Motor neuron (in vitro differentiated cells): ENCODE results near the gene RAD9A. TPM values are rescaled to one million over a fixed set of nuclear protein-coding genes. Genes with fewer than 3 reads are reported as not detected.

Experiments used
- ATAC-seq, 8 experiments: fragments of 200-7000 bp; cut with Tn5 transposase; replicated peaks in 6 of 8; 2 replicates each; pipeline ENCODE4 v1.8.0; 2021; ENCODE audit warnings: mild to moderate bottlenecking in 8 of 8, moderate library complexity in 8 of 8
- H3K27ac ChIP-seq, 2 donors: fragments of 250-450 bp; sonication (Bioruptor Pico); 2 replicates each; pipeline ENCODE4 v1.9.0; 2021; ENCODE audit warnings: antibody characterized with exemption in 2 of 2, mild to moderate bottlenecking in 2 of 2, moderate library complexity in 1 of 2
- H3K4me1 ChIP-seq, 2 donors: fragments of 250-450 bp; sonication (Bioruptor Pico); replicated peaks in 1 of 2; 2 replicates each; pipeline ENCODE4 v1.6.1; 2021; ENCODE audit warnings: antibody characterized with exemption in 2 of 2, mild to moderate bottlenecking in 2 of 2, moderate library complexity in 1 of 2
- H3K4me3 ChIP-seq, 5 donors: fragments of 250-450 bp; sonication (Bioruptor Pico); 2 replicates each; pipeline ENCODE4 v1.9.0; 2021; ENCODE audit warnings: antibody characterized with exemption in 5 of 5, mild to moderate bottlenecking in 5 of 5, moderate library complexity in 4 of 5
- WGBS, 10 experiments: fragments of 450-650 bp; shearing (Covaris generic); methylation state at CpG; one replicate each; pipeline ENCODE4 v1.0.0; 2022; 5-methylcytosine and 5-hydroxymethylcytosine counted together
- in situ Hi-C, 9 experiments: fragments of 400-800 bp; cut with MboI; loops; one replicate each; pipeline ENCODE4 v1.15.0; 2021; ENCODE audit warnings: low sequenced_read_pairs in 9 of 9, low pct_unique_long_range_greater_than_20kb in 2 of 9; ENCODE audit not compliant: unreplicated experiment in 9 of 9
- total RNA-seq, 8 experiments: library from RNA; unstranded; fragments of 300-600 nt; gene quantifications; 2 replicates each; pipeline versions ENCODE4 v1.2.3 to v1.2.4, GENCODE V29; 2022

Gene RAD9A
- total RNA-seq, 8 experiments from 2014 or later: 4.0 to 25.5 (median 16.2) TPM

- in situ Hi-C loops: no loop called here
- no peak overlapping the region for H3K4me3 ChIP-seq
- no peak overlapping the region for H3K27ac ChIP-seq
- 40 to 100% (median 100%) methylated on average over 1 to 12 of the region's 28 CpGs; no CpG with 5 or more reads in 5 of the 10 experiments for WGBS, 10 experiments
- no peak for ATAC-seq
- peaks cover 0 to 6% of the 10 kb centered on the region in 2 donors for H3K4me1 ChIP-seq
These were observed 50.1 kb downstream of the RAD9A start for GRCh38 chr11:67441731-67442351.

GRCh38 chr11:67442504-67443404 is 51.0 kb downstream of the RAD9A start:
- ATAC-seq: peak; percentile 15 to 61 (median 54)
- Histone ChIP-seq H3K4me1 (peaks cover 0 to 6% of the 10 kb centered on the region in 2 donors), H3K27ac (peak overlapping the region; percentile 72 to 80), H3K4me3 (peak overlapping the region; percentile 50 to 99 (median 91))
- in situ Hi-C loops: no loop called here
- 0 to 85% (median 0%) methylated on average over 1 to 4 of the region's 45 CpGs; no CpG with 5 or more reads in 5 of the 10 experiments for WGBS, 10 experiments

DNA sequence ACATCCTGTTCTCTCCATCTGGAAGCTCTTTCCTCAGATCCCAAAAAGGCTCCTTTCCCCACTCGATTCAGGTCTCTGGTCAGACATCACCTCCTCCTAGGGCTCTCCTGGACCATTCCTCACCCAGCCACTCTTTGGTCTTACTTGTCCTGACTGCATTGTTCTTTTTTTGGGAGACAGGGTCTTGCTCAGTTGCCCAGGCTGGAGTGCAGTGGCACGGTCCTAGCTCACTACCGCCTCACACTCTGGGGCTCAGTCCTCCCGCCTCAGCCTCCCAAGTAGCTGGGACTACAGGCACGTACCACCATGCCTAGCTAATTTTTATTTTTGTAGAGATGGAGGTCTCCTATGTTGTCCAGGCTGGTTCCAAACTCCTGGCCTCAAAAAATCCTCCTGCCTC is 53.7 kb downstream of the RAD9A start:
- 50 to 100% (median 66%) methylated on average over 1 to 4 of the region's 5 CpGs; no CpG with 5 or more reads in 4 of the 10 experiments for WGBS, 10 experiments

More for the DNA sequence above, 53.7 kb downstream of the RAD9A start:
- Histone ChIP-seq H3K4me1 (peaks cover 0 to 6% of the 10 kb centered on the region in 2 donors), H3K4me3 (no peak overlapping the region), H3K27ac (no peak overlapping the region)
- in situ Hi-C loops: no loop called here
- no peak for ATAC-seq

Other genes starting within 250 kb of the RAD9A start
- gene GRK2, start 125.5 kb upstream of the RAD9A start, total RNA-seq: 10 to 100 TPM; 13.8 to 40.5 (median 32.6) TPM
- 10 to 100 TPM; 14.5 to 43.1 (median 32.9) TPM for gene ANKRD13D, start 102.7 kb upstream of the RAD9A start, total RNA-seq
- gene SSH3, start 88.5 kb upstream of the RAD9A start, total RNA-seq: 10 to 100 TPM in 2 of 8 experiments, 1 to 10 TPM in 3, under 1 TPM in 3; 0.54 to 26.8 (median 1.5) TPM
- 100 to 1,000 TPM in 1 of 8 experiments, 10 to 100 TPM in 5, 1 to 10 TPM in 2; 5.6 to 167 (median 24.4) TPM for gene POLD4, start 38.4 kb upstream of the RAD9A start, total RNA-seq
- 1 to 10 TPM in 5 of 8 experiments, under 1 TPM in 3; 0.81 to 6.1 (median 1.7) TPM for gene CLCF1, start 18.4 kb upstream of the RAD9A start, total RNA-seq
- 100 to 1,000 TPM in 4 of 8 experiments, 10 to 100 TPM in 4; 60.9 to 162 (median 104) TPM for gene PPP1CA, start 9.9 kb downstream of the RAD9A start, total RNA-seq
- 1 to 10 TPM in 1 of 8 experiments, under 1 TPM in 7; 0.15 to 2.2 (median 0.64) TPM for gene TBC1D10C, start 12.1 kb downstream of the RAD9A start, total RNA-seq
- 1 to 10 TPM in 3 of 8 experiments, under 1 TPM in 5; 0.16 to 2.1 (median 0.67) TPM for gene CARNS1, start 23.7 kb downstream of the RAD9A start, total RNA-seq
- gene RPS6KB2, start 36.5 kb downstream of the RAD9A start, total RNA-seq: 10 to 100 TPM; 21.8 to 48.3 (median 30.6) TPM
- gene PTPRCAP, start 45.7 kb downstream of the RAD9A start, total RNA-seq: under 1 TPM in 2 of 8 experiments, not detected in 6; 0.17 to 0.22 TPM
- gene CORO1B, start 51.5 kb downstream of the RAD9A start, total RNA-seq: 10 to 100 TPM; 23.3 to 93.7 (median 37.5) TPM
- under 1 TPM in 5 of 8 experiments, not detected in 3; 0.11 to 0.90 (median 0.31) TPM for gene GPR152, start 60.7 kb downstream of the RAD9A start, total RNA-seq
- under 1 TPM in 7 of 8 experiments, not detected in 1; 0.16 to 0.62 (median 0.20) TPM for gene CABP4, start 63.4 kb downstream of the RAD9A start, total RNA-seq
- gene TMEM134, start 77.3 kb downstream of the RAD9A start, total RNA-seq: 10 to 100 TPM in 7 of 8 experiments, 1 to 10 TPM in 1; 9.9 to 30.6 (median 17.2) TPM
- 10 to 100 TPM; 48.1 to 72.2 (median 59.5) TPM for gene AIP, start 91.0 kb downstream of the RAD9A start, total RNA-seq
- gene PITPNM1, start 113.4 kb downstream of the RAD9A start, total RNA-seq: 10 to 100 TPM; 21.4 to 64.4 (median 35.9) TPM
- 10 to 100 TPM; 13.8 to 39.3 (median 19.8) TPM for gene CDK2AP2, start 116.2 kb downstream of the RAD9A start, total RNA-seq
- under 1 TPM in 1 of 8 experiments, not detected in 7; 0.71 TPM for gene CABP2, start 131.5 kb downstream of the RAD9A start, total RNA-seq
- 1,000 to 10,000 TPM in 2 of 8 experiments, 100 to 1,000 TPM in 6; 462 to 1,848 (median 788) TPM for gene GSTP1, start 191.8 kb downstream of the RAD9A start, total RNA-seq
- gene NDUFV1, start 214.9 kb downstream of the RAD9A start, total RNA-seq: 100 to 1,000 TPM; 135 to 267 (median 157) TPM
- 10 to 100 TPM in 1 of 8 experiments, 1 to 10 TPM in 7; 3.3 to 13.3 (median 5.1) TPM for gene NUDT8, start 238.0 kb downstream of the RAD9A start, total RNA-seq
- gene TBX10, start 247.8 kb downstream of the RAD9A start, total RNA-seq: under 1 TPM in 5 of 8 experiments, not detected in 3; 0.22 to 0.71 (median 0.37) TPM